K562 (cell line): Measurements from ENCODE around the gene LGALS8. TPM values are rescaled to one million over a fixed set of nuclear protein-coding genes. Genes with fewer than 3 reads are reported as not detected.

Experiments
- ATF7 ChIP-seq: fragments of 450-650 bp; IDR thresholded peaks from 2 replicates; pipeline ENCODE4 v1.7.1; 2014; ENCODE audit warnings: mild to moderate bottlenecking, moderate library complexity
- BRF2 ChIP-seq: IDR thresholded peaks from 3 replicates; pipeline ENCODE4 v1.6.1; 2011; ENCODE audit warnings: borderline replicate concordance, mild to moderate bottlenecking; ENCODE audit not compliant: insufficient read length, insufficient read depth
- CBFB ChIP-seq: sonication (generic); formaldehyde crosslinking; IDR thresholded peaks from 2 replicates; pipeline ENCODE4 v1.4.0; 2020; ENCODE audit warnings: mild to moderate bottlenecking, missing genetic modification reagents
- E4F1 ChIP-seq: fragments of 250-450 bp; sonication (Bioruptor Pico); IDR thresholded peaks from 2 replicates; pipeline ENCODE4 v1.5.0; 2021; ENCODE audit warnings: mild to moderate bottlenecking, borderline replicate concordance
- GTF2E2 ChIP-seq: fragments of 200-800 bp; sonication (Bioruptor generic); IDR thresholded peaks from 2 replicates; pipeline ENCODE4 v1.6.1; 2016; ENCODE audit warnings: missing genetic modification characterization, missing compliant biosample characterization
- HNRNPH1 ChIP-seq: fragments of 200-400 bp; formaldehyde crosslinking; optimal IDR thresholded peaks from 2 replicates; pipeline ENCODE3; 2017; ENCODE audit warnings: low read depth, mild to moderate bottlenecking, low read length, moderate library complexity
- KDM4B ChIP-seq, 2 experiments: fragments of 450-650 bp in 1 of 2; sonication (generic) in 1 of 2; IDR thresholded peaks; 2 replicates each; pipeline ENCODE4 v1.6.1; 2016 to 2017; ENCODE audit warnings: borderline replicate concordance in 2 of 2, antibody characterized with exemption in 1 of 2, low read depth in 1 of 2, mild to moderate bottlenecking in 1 of 2
- KLF6 ChIP-seq: fragments of 250-450 bp; sonication (Bioruptor Pico); IDR thresholded peaks from 2 replicates; pipeline ENCODE4 v1.4.0; 2020; ENCODE audit warnings: mild to moderate bottlenecking, moderate library complexity, borderline replicate concordance
- MEIS2 ChIP-seq: fragments of 450-650 bp; IDR thresholded peaks from 2 replicates; pipeline ENCODE4 v1.6.1; 2014; ENCODE audit warnings: mild to moderate bottlenecking; ENCODE audit not compliant: partially characterized antibody
- PCBP1 ChIP-seq: fragments of 200-400 bp; formaldehyde crosslinking; IDR thresholded peaks from 2 replicates; pipeline ENCODE4 v1.6.1; 2018; ENCODE audit warnings: mild to moderate bottlenecking, low read depth, low read length; ENCODE audit not compliant: poor library complexity, severe bottlenecking
- PHB ChIP-seq: fragments of 250-450 bp; sonication (Bioruptor Pico); IDR thresholded peaks from 2 replicates; pipeline ENCODE4 v1.5.0; 2021
- RAD51 ChIP-seq: fragments of 450-650 bp; IDR thresholded peaks from 2 replicates; pipeline ENCODE4 v1.7.1; 2016; ENCODE audit warnings: low read depth, mild to moderate bottlenecking, borderline replicate concordance
- SMAD2 ChIP-seq: fragments of 150-350 bp; IDR thresholded peaks from 2 replicates; pipeline ENCODE4 v1.6.1; 2014; ENCODE audit warnings: low read depth, mild to moderate bottlenecking, low read length
- STAT5B ChIP-seq: fragments of 250-450 bp; sonication (Bioruptor Pico); IDR thresholded peaks from 2 replicates; pipeline ENCODE4 v1.8.0; 2021; ENCODE audit warnings: mild to moderate bottlenecking, inconsistent platforms
- ZC3H11A ChIP-seq: IDR thresholded peaks from 2 replicates; pipeline ENCODE4 v1.6.1; 2012; ENCODE audit warnings: low read depth, low read length, improper control_type of control experiment
- ZNF134 ChIP-seq: fragments of 250-450 bp; sonication (Bioruptor Pico); conservative IDR thresholded peaks from 2 replicates; pipeline ENCODE4 v1.4.0; 2020
- ZNF395 ChIP-seq: fragments of 200-800 bp; sonication (Bioruptor generic); IDR thresholded peaks from 2 replicates; pipeline ENCODE4 v1.6.1; 2017; ENCODE audit warnings: missing genetic modification characterization, missing compliant biosample characterization
- polyA plus RNA-seq, 8 experiments: library from polyadenylated mRNA; depleted of rRNA in 4 of 8; stranded (reverse) in 5 of 8; unstranded in 3 of 8; fragments of >200 nt; fragmentation: Nextera tagmentation in 2 of 8; fragmentation: Illumina TruSeq in 1 of 8; extraction: Ambion mirVana in 2 of 8; extraction: Trizol in 1 of 8; gene quantifications; 2 replicates each; pipeline versions ENCODE4 v1.2.1 to v1.2.3, GENCODE V29; 2011 to 2014; ENCODE audit warnings: inconsistent platforms in 1 of 8, missing spikeins in 1 of 8
- total RNA-seq, 7 experiments: library from RNA; depleted of rRNA in 6 of 7; stranded (reverse); fragments of >200 nt in 6 of 7; fragmentation: Illumina TruSeq in 2 of 7; extraction: Trizol in 2 of 7; gene quantifications; 2 replicates each; pipeline versions ENCODE4 v1.2.1 to v1.2.3, GENCODE V29; 2011 to 2021; ENCODE audit warnings: low replicate concordance in 1 of 7
- TF ChIP-seq, protein P1 (sequence below): sonication (generic); formaldehyde crosslinking; IDR thresholded peaks from 2 replicates; pipeline ENCODE4 v1.8.0; 2023; ENCODE audit warnings: missing genetic modification reagents, mild to moderate bottlenecking, borderline replicate concordance

Gene LGALS8
- total and polyA plus RNA-seq, 9 of the 15 experiments (the other 6 are each of a cell fraction or from before 2014, with no cell fraction given): 57.4 to 87.7 (median 70.3) TPM

GRCh38 chr1:236568285-236568894 is 44.6 kb downstream of the LGALS8 start (continued):
- TF ChIP-seq, protein P1, sequence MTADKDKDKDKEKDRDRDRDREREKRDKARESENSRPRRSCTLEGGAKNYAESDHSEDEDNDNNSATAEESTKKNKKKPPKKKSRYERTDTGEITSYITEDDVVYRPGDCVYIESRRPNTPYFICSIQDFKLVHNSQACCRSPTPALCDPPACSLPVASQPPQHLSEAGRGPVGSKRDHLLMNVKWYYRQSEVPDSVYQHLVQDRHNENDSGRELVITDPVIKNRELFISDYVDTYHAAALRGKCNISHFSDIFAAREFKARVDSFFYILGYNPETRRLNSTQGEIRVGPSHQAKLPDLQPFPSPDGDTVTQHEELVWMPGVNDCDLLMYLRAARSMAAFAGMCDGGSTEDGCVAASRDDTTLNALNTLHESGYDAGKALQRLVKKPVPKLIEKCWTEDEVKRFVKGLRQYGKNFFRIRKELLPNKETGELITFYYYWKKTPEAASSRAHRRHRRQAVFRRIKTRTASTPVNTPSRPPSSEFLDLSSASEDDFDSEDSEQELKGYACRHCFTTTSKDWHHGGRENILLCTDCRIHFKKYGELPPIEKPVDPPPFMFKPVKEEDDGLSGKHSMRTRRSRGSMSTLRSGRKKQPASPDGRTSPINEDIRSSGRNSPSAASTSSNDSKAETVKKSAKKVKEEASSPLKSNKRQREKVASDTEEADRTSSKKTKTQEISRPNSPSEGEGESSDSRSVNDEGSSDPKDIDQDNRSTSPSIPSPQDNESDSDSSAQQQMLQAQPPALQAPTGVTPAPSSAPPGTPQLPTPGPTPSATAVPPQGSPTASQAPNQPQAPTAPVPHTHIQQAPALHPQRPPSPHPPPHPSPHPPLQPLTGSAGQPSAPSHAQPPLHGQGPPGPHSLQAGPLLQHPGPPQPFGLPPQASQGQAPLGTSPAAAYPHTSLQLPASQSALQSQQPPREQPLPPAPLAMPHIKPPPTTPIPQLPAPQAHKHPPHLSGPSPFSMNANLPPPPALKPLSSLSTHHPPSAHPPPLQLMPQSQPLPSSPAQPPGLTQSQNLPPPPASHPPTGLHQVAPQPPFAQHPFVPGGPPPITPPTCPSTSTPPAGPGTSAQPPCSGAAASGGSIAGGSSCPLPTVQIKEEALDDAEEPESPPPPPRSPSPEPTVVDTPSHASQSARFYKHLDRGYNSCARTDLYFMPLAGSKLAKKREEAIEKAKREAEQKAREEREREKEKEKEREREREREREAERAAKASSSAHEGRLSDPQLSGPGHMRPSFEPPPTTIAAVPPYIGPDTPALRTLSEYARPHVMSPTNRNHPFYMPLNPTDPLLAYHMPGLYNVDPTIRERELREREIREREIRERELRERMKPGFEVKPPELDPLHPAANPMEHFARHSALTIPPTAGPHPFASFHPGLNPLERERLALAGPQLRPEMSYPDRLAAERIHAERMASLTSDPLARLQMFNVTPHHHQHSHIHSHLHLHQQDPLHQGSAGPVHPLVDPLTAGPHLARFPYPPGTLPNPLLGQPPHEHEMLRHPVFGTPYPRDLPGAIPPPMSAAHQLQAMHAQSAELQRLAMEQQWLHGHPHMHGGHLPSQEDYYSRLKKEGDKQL (CRISPR knock-in tag): no peak
- no peak for TF ChIP-seq CBFB
- no peak for TF ChIP-seq KDM4B (IDR thresholded peaks at IDR 0.05; ENCODE audit: borderline replicate concordance in 2 of 2, low read depth in 1 of 2)
- no peak for TF ChIP-seq SMAD2
- TF ChIP-seq PCBP1: no peak
- TF ChIP-seq RAD51: no peak
- no peak for TF ChIP-seq ZC3H11A
- TF ChIP-seq ATF7: peak; percentile 87
- no peak for TF ChIP-seq HNRNPH1
- peak; percentile 69; the same call in 1 of the 2 replicates for TF ChIP-seq GTF2E2 (tag)
- no peak for TF ChIP-seq ZNF134
- TF ChIP-seq ZNF395 (CRISPR knock-in tag): peak; percentile 82
- no peak for TF ChIP-seq E4F1 (CRISPR knock-in tag)
- no peak for TF ChIP-seq BRF2
- peak; percentile 84; the same call in 1 of the 2 replicates for TF ChIP-seq KLF6 (CRISPR knock-in tag)
- no peak for TF ChIP-seq PHB (CRISPR knock-in tag)
- TF ChIP-seq MEIS2: peak; percentile 60
- no peak for TF ChIP-seq STAT5B
